GM12892 (cell line): ENCODE data around the gene HNRNPC.
A peak's percentile ranks its signal among the peaks of the same experiment; 100 is the strongest.

ENCODE experiments used
- POLR2AphosphoS5 ChIP-seq: IDR thresholded peaks from 2 replicates; pipeline ENCODE4 v1.6.1; 2011; ENCODE audit warnings: low read depth, low read length, control low read depth
- TAF1 ChIP-seq: IDR thresholded peaks from 2 replicates; pipeline ENCODE4 v1.6.1; 2011; ENCODE audit warnings: low read depth, mild to moderate bottlenecking, control low read depth, low read length, borderline replicate concordance

DNA sequence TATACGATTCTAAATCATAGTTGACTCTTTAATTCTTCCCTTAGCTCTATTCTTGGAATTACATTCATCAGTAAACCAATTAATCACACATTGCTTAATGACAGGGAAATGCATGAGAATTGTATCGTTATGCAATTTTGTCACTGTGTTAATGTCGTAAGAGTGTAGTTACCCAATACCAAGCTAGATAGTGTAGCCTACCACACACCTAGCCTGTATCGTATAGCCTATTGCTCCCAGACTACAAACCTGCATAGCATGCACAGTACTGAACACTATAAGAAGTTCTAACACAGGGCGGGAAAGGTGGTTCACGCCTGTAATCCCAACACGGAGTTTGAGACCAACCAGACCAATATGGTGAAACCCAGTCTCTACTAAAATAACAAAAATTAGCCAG lies 24.7 kb downstream of the HNRNPC start:
- TF ChIP-seq POLR2AphosphoS5 (peak; percentile 64; the same call in 1 of the 2 replicates), TAF1 (no peak)
